H9 (cell line): ENCODE results near the gene MYO18B. TPM values are rescaled to one million over a fixed set of nuclear protein-coding genes. Genes with fewer than 3 reads are reported as not detected.

ENCODE experiments used
- DNase-seq: peaks from one replicate; pipeline ENCODE4 v3.0.0-alpha.2; 2017
- H2AFZ ChIP-seq: one replicate; pipeline ENCODE4 v1.6.1; 2013; ENCODE audit warnings: mild to moderate bottlenecking, low read length, control low read depth, moderate library complexity
- H2AK5ac ChIP-seq: 2 replicates; pipeline ENCODE4 v1.6.1; 2013; ENCODE audit warnings: low read length, control low read depth, mixed read lengths; ENCODE audit not compliant: insufficient read length
- H2BK120ac ChIP-seq: one replicate; pipeline ENCODE4 v1.6.1; 2013; ENCODE audit warnings: low read depth, mild to moderate bottlenecking, low read length, control low read depth, inconsistent platforms; ENCODE audit not compliant: poor library complexity, severe bottlenecking
- H2BK12ac ChIP-seq: 2 replicates; pipeline ENCODE4 v1.6.1; 2013; ENCODE audit warnings: low read length, control low read depth, mixed read lengths, low read depth; ENCODE audit not compliant: insufficient read length
- H2BK15ac ChIP-seq: 2 replicates; pipeline ENCODE4 v1.6.1; 2013; ENCODE audit warnings: low read depth, low read length, control low read depth
- H2BK20ac ChIP-seq: one replicate; pipeline ENCODE4 v1.6.1; 2013; ENCODE audit warnings: low read depth, mild to moderate bottlenecking, low read length, control low read depth, inconsistent platforms; ENCODE audit not compliant: poor library complexity, severe bottlenecking
- H2BK5ac ChIP-seq: 2 replicates; pipeline ENCODE4 v1.6.1; 2013; ENCODE audit warnings: low read length, control low read depth, mixed read lengths; ENCODE audit not compliant: insufficient read length
- H3K14ac ChIP-seq: 2 replicates; pipeline ENCODE4 v1.6.1; 2013; ENCODE audit warnings: low read length, control low read depth; ENCODE audit not compliant: insufficient read depth
- H3K18ac ChIP-seq: 2 replicates; pipeline ENCODE4 v1.6.1; 2013; ENCODE audit warnings: low read depth, mild to moderate bottlenecking, mixed read lengths, low read length, control low read depth; ENCODE audit not compliant: insufficient read length
- H3K23ac ChIP-seq: 2 replicates; pipeline ENCODE4 v1.6.1; 2013; ENCODE audit warnings: low read length, control low read depth, mixed read lengths, low read depth; ENCODE audit not compliant: insufficient read length
- H3K23me2 ChIP-seq: 2 replicates; pipeline ENCODE4 v1.6.1; 2013; ENCODE audit warnings: low read depth, mild to moderate bottlenecking, mixed read lengths, low read length, control low read depth; ENCODE audit not compliant: insufficient read length, poor library complexity, severe bottlenecking
- H3K27ac ChIP-seq: 2 replicates; pipeline ENCODE4 v1.5.1; 2013; ENCODE audit warnings: low read length, control low read depth, mixed read lengths, low read depth; ENCODE audit not compliant: insufficient read length
- H3K27me3 ChIP-seq: 2 replicates; pipeline ENCODE4 v1.6.1; 2013; ENCODE audit warnings: low read length, control low read depth, inconsistent platforms; ENCODE audit not compliant: insufficient read depth
- H3K4ac ChIP-seq: 2 replicates; pipeline ENCODE4 v1.6.1; 2013; ENCODE audit warnings: low read depth, mild to moderate bottlenecking, control low read depth, inconsistent platforms, low read length, moderate library complexity
- H3K4me1 ChIP-seq: 2 replicates; pipeline ENCODE4 v1.6.1; 2013; ENCODE audit warnings: low read length, control low read depth, inconsistent platforms; ENCODE audit not compliant: insufficient read depth
- H3K4me2 ChIP-seq: 2 replicates; pipeline ENCODE4 v1.6.1; 2013; ENCODE audit warnings: low read length, control low read depth, mixed read lengths; ENCODE audit not compliant: insufficient read length, insufficient read depth
- H3K56ac ChIP-seq: 2 replicates; pipeline ENCODE4 v1.6.1; 2013; ENCODE audit warnings: low read depth, mild to moderate bottlenecking, mixed read lengths, low read length, control low read depth; ENCODE audit not compliant: insufficient read length
- H3K79me1 ChIP-seq: 2 replicates; pipeline ENCODE4 v1.6.1; 2013; ENCODE audit warnings: low read depth, mild to moderate bottlenecking, moderate library complexity, low read length, control low read depth, inconsistent platforms; ENCODE audit not compliant: insufficient read depth, poor library complexity, severe bottlenecking
- H3K79me2 ChIP-seq: 2 replicates; pipeline ENCODE4 v1.6.1; 2013; ENCODE audit warnings: low read length, control low read depth, inconsistent platforms; ENCODE audit not compliant: insufficient read depth
- H3K9ac ChIP-seq: 2 replicates; pipeline ENCODE4 v1.6.1; 2013; ENCODE audit warnings: low read length, control low read depth, mixed read lengths; ENCODE audit not compliant: insufficient read length; ENCODE audit errors: extremely low read depth
- H3K9me3 ChIP-seq: one replicate; pipeline ENCODE4 v1.6.1; 2013; ENCODE audit warnings: low read depth, low read length, inconsistent platforms; ENCODE audit not compliant: control insufficient read depth
- H3T11ph ChIP-seq: one replicate; pipeline ENCODE4 v1.6.1; 2013; ENCODE audit warnings: mild to moderate bottlenecking, low read length, control low read depth, inconsistent platforms
- H4K20me1 ChIP-seq: one replicate; pipeline ENCODE4 v1.6.1; 2013; ENCODE audit not compliant: control insufficient read depth, insufficient read length, insufficient read depth
- H4K5ac ChIP-seq: 2 replicates; pipeline ENCODE4 v1.6.1; 2013; ENCODE audit warnings: low read depth, mild to moderate bottlenecking, mixed read lengths, low read length, control low read depth; ENCODE audit not compliant: insufficient read length
- H4K8ac ChIP-seq: replicated peaks from 2 replicates; pipeline ENCODE4 v1.6.1; 2013; ENCODE audit warnings: low read length, control low read depth, mixed read lengths, low read depth; ENCODE audit not compliant: insufficient read length
- H4K91ac ChIP-seq: 2 replicates; pipeline ENCODE4 v1.6.1; 2013; ENCODE audit warnings: low read depth, mild to moderate bottlenecking, moderate library complexity, mixed read lengths, low read length, control low read depth; ENCODE audit not compliant: insufficient read length
- H3K27ac Mint-ChIP-seq, 3 experiments: 2 replicates in 2 of 3; 3 replicates in 1 of 3; pipeline ENCODE4 v1.8.0; 2020 to 2021; ENCODE audit warnings: mixed read lengths in 3 of 3, mild to moderate bottlenecking in 1 of 3, moderate library complexity in 1 of 3
- H3K27me3 Mint-ChIP-seq: 2 replicates; pipeline ENCODE4 v1.8.0; 2021; ENCODE audit warnings: low read depth, mild to moderate bottlenecking, moderate library complexity, mixed read lengths
- H3K36me3 Mint-ChIP-seq, 3 experiments: 2 replicates in 2 of 3; 3 replicates in 1 of 3; pipeline ENCODE4 v1.8.0; 2020 to 2021; ENCODE audit warnings: low read depth in 3 of 3, mixed read lengths in 3 of 3; ENCODE audit not compliant: insufficient read depth in 1 of 3
- H3K4me1 Mint-ChIP-seq, 2 experiments: 2 replicates each; pipeline ENCODE4 v1.8.0; 2020; ENCODE audit warnings: mixed read lengths in 2 of 2
- H3K4me3 Mint-ChIP-seq, 2 experiments: 2 replicates in 1 of 2; 3 replicates in 1 of 2; pipeline ENCODE4 v1.8.0; 2020 to 2021; ENCODE audit warnings: mild to moderate bottlenecking in 2 of 2, mixed read lengths in 2 of 2, moderate library complexity in 1 of 2
- H3K9me3 Mint-ChIP-seq, 2 experiments: 2 replicates in 1 of 2; 3 replicates in 1 of 2; pipeline ENCODE4 v1.8.0; 2020; ENCODE audit warnings: mild to moderate bottlenecking in 2 of 2, mixed read lengths in 2 of 2, moderate library complexity in 1 of 2
- CTCF ChIP-seq: fragments of 200-600 bp; sonication (generic); conservative IDR thresholded peaks from 3 replicates; pipeline ENCODE4 v1.8.0; 2021; ENCODE audit warnings: antibody characterized with exemption, mild to moderate bottlenecking
- whole genome bisulfite sequencing: extraction: QIAGEN DNeasy Blood & Tissue Kit; methylation state at CpG from one replicate; pipeline ENCODE4 v1.1.7; 2013; ENCODE audit warnings: missing lambda C conversion rate, low lambda C conversion rate, mixed read lengths; ENCODE audit not compliant: insufficient read length; ENCODE audit errors: extremely low coverage; 5-methylcytosine and 5-hydroxymethylcytosine counted together
- total RNA-seq: library from RNA; stranded (reverse); gene quantifications from 2 replicates; pipeline ENCODE4 v1.2.1, GENCODE V29; 2021

The MYO18B gene
- total RNA-seq, 1 experiment from 2014 or later = 0.46 TPM

DNA sequence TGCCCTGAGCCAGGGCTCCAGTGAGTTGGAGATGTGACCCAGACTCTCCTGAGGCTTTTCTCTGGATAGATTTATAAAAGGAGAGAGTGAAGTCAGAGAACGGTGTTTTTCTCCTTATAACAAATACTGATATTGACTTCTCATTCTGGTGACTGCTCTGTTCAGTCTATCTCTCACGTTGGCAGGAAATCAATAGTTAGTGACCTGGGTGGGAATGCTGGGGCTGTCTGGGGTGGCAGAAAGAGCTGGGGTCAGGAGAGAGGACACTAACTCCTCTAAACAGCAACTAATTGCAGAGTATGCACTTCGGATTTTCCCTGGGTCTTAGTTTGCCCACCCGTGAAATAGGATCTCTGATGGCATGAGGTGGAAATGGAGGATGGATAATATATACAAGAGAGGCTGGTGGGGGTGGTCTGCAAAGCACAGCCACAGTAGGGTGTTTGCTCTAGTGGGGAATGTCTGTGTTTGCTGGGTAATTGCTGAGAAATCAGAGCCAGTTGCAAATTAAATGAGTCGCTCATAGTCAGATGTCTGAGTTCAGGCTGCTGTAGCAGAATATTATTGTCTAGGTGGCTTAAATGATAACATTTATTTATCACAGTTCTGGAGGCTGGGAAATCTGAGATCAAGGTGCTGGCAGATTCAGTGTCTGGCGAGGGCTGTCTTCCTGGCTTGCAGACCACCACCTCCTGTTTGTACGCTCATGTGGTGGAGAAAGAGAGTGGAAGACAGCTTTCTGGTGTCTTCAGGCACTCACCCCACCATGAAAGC, 167.8 kb downstream of the MYO18B start:
- Histone ChIP-seq H2BK15ac (no peak overlapping the region), H3K79me1 (no peaks in the 10 kb centered on the region), H4K5ac (no peak overlapping the region), H2AK5ac (no peak overlapping the region), H3K9me3 (no peaks in the 10 kb centered on the region), H3K14ac (no peak overlapping the region), H2BK12ac (no peak overlapping the region), H3K23me2 (no peaks in the 10 kb centered on the region), H3K4me2 (no peak overlapping the region), H3K9ac (no peak overlapping the region), H4K91ac (no peak overlapping the region), H3K18ac (no peak overlapping the region), H2BK5ac (no peak overlapping the region), H2BK120ac (no peak overlapping the region), H3K4me1 (no peaks in the 10 kb centered on the region; the same call in 1 of the 2 replicates), H2BK20ac (no peak overlapping the region), H3K56ac (no peak overlapping the region), H2AFZ (no peak overlapping the region), H3K79me2 (no peaks in the 10 kb centered on the region), H3T11ph (no peak overlapping the region), H3K27ac (no peak overlapping the region), H3K4ac (no peak overlapping the region), H3K23ac (no peak overlapping the region), H4K20me1 (peaks cover 2% of the 10 kb centered on the region), H3K27me3 (no peaks in the 10 kb centered on the region), H4K8ac (no peak overlapping the region)
- no peak overlapping the region for H3K27ac Mint-ChIP-seq
- peaks cover 6 to 7% of the 10 kb centered on the region in 2 experiments for H3K9me3 Mint-ChIP-seq
- TF ChIP-seq CTCF = no peak
- H3K4me1 Mint-ChIP-seq = peaks cover 11 to 15% of the 10 kb centered on the region in 2 experiments
- WGBS = no CpG with 5 or more reads among the region's 7 CpGs
- peaks cover 24% of the 10 kb centered on the region for H3K27me3 Mint-ChIP-seq
- H3K4me3 Mint-ChIP-seq = no peak overlapping the region
- peaks cover 3 to 7% (median 4%) of the 10 kb centered on the region in 3 experiments; a peak in 4 of 7 replicates for H3K36me3 Mint-ChIP-seq
- no peak for DNase-seq
